Activated CD4-positive, alpha-beta T cell treated with anti-CD3 and anti-CD28 coated beads, Interleukin-2, Interleukin-4, amounts not matched to agents 100 ng/mL and 50 ng/mL, durations not matched to agents 16 hours and 8 hours (primary cell): ENCODE results near the gene DDX25.

Source experiments
- DNase-seq: peaks from one replicate; pipeline ENCODE4 v3.0.0-alpha.2; 2020; ENCODE audit warnings: low spot score

Gene DDX25

GRCh38 chr11:125978181-125978716 is 73.9 kb downstream of the DDX25 start:
- no peak for DNase-seq
